Lower leg skin (tissue), 3 donors: Measurements from ENCODE around the gene FAM13A.

Experiments
- CTCF ChIP-seq, 3 donors: fragments of 450-650 bp; IDR thresholded peaks; one replicate each; pipeline ENCODE4 v1.5.1; 2016; ENCODE audit warnings: antibody characterized with exemption in 3 of 3, mild to moderate bottlenecking in 3 of 3, moderate library complexity in 2 of 3
- POLR2A ChIP-seq, 2 donors: fragments of 450-650 bp; IDR thresholded peaks; one replicate each; pipeline ENCODE4 v1.6.1; 2016 to 2017; ENCODE audit warnings: antibody characterized with exemption in 2 of 2, mild to moderate bottlenecking in 1 of 2, moderate library complexity in 1 of 2

DNA sequence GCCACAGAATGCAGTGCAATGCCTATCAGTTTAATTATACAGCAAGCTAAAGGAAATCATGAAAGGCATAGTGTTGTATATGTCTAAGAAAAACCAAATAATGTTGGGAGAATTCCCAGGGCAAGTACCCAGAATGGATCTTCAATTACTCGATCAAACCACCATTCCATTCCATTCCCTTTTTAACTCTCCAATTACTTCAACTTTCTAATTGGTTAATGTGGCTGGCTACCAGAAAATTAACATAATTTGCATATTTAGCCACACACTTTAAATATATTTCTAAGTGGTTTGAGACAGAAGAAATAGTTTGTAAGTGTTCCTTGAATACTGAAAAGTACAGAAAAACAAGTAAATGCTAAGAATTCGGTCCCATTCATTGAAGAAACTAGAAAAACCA, 247.9 kb downstream of the FAM13A start:
- TF ChIP-seq POLR2A (IDR thresholded peaks at IDR 0.05) (no peak), CTCF (IDR thresholded peaks at IDR 0.05) (no peak)
